Lung microvascular endothelial cell (primary cell): ENCODE data around the gene NLGN2. TPM values are rescaled to one million over a fixed set of nuclear protein-coding genes. Genes with fewer than 3 reads are reported as not detected.

ENCODE experiments used
- DNase-seq, 2 donors: peaks; one replicate each; pipeline versions ENCODE4 v3.0.0 to v3.0.0-alpha.2; 2010; ENCODE audit warnings: low read depth in 2 of 2
- total RNA-seq: library from RNA; depleted of rRNA; stranded (reverse); fragments of >200 nt; gene quantifications from 2 replicates; pipeline ENCODE4 v1.2.1, GENCODE V29; 2014

Gene NLGN2
- total RNA-seq, 1 donor from 2014 or later: 1.2 TPM

DNA sequence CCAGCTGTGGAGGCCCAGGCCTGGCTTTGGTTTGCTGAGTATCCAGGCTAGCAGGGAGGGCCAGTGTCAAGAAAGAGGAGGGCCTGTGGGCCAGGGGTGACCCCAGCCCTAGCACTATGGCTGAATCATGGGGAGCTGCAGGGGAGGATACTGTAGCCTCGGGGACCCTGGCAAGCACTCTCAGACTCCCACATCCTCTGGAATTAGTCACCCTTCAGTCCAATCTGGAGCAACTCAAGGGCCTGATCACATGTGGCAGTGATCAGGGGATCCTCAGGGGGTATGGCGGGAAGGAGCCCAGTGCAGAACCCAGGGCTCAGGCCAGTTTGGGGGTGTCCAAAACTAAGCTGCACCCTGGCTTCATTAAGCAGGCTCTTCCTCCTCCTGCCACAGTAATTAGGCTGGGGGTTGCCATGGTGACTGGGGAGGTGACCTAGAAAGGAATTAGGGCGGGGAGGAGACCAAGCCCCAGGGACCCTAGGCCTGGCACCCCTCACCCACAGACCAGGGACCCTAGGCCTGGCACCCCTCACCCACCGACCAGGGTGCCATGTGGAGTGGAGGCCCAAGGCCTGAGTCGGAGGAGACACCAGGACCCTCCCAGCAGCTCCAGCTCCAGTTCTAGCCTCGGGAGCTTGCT, 5.8 kb downstream of the NLGN2 start:
- no peak for DNase-seq

DNA sequence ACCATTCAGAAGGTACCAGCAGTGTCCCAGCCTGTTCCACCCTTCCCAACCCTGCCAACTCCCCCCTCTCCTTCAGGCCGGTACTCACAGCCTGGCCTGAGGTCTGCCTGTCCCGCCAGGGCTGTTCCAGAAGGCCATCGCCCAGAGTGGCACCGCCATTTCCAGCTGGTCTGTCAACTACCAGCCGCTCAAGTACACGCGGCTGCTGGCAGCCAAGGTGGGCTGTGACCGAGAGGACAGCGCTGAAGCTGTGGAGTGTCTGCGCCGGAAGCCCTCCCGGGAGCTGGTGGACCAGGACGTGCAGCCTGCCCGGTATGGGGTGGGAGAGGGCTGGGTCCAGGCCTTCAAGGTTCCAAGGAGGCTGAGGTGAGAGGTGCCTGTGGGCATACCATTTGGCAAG, 7.2 kb downstream of the NLGN2 start:
- no peak for DNase-seq

DNA sequence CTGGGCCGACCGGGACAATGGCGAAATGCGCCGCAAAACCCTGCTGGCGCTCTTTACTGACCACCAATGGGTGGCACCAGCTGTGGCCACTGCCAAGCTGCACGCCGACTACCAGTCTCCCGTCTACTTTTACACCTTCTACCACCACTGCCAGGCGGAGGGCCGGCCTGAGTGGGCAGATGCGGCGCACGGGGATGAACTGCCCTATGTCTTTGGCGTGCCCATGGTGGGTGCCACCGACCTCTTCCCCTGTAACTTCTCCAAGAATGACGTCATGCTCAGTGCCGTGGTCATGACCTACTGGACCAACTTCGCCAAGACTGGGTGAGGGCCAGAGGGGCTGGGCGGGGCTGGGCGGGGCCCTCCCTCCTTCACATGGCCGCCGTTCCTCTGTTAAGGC, 8.1 kb downstream of the NLGN2 start:
- DNase-seq: no peak

DNA sequence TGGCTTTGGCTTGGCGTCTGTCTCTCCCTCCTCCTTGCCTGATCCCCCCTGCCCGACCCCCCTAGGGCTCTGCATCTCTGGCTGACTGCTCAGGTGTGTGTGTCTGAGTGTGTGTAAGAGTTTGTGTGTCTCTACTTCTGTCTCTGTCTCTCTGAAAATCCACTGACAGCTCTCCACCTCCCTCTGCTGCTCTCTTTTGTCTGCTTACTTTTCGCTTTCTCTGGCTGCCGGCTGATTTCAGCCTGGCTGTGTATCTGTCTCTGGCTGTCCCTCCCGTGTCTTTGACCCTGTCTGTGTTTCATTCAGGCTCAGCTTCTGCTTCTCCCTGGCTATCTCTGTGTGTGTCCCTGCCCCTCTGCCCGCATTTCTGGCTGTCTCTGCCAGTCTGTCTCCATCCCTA, 8.7 kb downstream of the NLGN2 start:
- no peak for DNase-seq

DNA sequence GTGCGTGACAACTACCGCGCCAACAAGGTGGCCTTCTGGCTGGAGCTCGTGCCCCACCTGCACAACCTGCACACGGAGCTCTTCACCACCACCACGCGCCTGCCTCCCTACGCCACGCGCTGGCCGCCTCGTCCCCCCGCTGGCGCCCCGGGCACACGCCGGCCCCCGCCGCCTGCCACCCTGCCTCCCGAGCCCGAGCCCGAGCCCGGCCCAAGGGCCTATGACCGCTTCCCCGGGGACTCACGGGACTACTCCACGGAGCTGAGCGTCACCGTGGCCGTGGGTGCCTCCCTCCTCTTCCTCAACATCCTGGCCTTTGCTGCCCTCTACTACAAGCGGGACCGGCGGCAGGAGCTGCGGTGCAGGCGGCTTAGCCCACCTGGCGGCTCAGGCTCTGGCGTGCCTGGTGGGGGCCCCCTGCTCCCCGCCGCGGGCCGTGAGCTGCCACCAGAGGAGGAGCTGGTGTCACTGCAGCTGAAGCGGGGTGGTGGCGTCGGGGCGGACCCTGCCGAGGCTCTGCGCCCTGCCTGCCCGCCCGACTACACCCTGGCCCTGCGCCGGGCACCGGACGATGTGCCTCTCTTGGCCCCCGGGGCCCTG, 9.5 kb downstream of the NLGN2 start:
- no peak for DNase-seq

DNA sequence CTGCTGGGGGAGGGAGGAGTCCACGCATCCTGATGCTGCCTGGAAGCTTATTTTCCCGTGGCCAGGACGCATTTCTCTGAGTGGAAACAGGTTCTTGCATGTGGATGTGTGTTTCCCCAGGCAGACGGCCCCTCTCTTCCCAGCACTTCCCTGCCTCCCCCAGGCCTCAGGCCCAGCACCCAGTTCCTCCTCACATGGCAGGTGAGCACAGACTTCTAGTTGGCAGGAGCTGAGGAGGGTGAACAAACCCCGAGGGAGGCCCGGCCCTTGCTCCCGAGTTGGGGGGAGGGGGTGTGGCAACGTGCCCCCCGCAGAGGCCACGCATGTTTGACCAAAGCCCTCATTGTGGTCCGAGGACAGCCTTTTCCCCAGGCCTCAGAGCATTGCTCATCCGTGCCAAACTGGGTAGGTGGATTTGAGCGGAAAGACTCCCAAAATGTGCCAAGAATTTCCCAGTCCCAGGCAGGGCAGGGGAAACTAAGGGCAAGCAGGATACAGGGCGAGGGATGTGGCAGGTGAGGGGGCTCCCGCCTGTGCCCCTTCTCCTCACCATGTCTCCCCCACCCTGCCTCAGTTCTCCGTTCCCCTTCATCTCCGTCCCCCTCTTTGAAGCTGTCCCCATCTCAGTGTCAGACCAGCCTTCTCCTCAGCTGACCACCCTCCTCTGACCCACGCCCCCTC, 11.0 kb downstream of the NLGN2 start:
- DNase-seq: no peak

DNA sequence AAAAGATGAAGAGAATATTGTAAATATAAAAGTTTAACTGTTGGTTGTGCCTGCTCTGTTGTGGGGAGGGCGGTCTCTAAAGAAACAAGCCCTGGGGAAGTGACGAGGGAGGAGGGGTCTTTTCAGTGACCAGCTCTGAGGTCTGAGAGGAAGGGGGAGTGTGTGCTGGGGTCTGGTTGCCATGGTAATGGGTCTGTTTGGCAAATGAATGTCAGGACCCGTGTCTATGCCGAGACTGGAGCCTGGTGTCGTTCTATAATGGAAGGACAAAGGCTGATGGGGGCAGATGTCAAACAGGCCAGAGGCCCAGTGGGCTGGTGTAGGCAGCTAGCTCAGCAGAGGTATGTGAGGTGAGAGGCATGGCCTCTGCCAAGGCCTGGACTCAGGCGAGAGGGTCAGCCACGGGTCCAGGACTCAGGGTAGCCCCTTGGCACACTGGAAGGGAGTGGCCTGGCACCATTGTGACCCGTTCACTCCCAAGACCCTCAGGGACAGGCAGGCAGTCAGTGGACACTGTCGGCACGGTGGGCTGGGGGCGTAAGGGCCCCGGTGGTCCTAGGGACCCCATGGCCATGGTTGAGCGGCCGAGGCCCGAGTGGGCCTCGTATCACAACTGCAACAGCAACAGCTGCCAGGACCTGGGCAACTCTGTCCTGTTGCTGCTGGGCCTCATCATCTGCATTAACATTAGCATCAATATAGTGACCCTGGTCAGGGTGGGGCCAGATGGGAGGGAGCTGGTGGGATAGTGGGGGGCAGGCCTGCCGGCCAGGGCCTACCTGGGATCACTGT, 12.4 kb downstream of the NLGN2 start, which contains the start of gene SPEM1:
SPEM1 (plus strand) TSS at position 506 of the 792 bp plus-strand sequence; CDS start at position 567, 61 bp downstream.
- no peak for DNase-seq

DNA sequence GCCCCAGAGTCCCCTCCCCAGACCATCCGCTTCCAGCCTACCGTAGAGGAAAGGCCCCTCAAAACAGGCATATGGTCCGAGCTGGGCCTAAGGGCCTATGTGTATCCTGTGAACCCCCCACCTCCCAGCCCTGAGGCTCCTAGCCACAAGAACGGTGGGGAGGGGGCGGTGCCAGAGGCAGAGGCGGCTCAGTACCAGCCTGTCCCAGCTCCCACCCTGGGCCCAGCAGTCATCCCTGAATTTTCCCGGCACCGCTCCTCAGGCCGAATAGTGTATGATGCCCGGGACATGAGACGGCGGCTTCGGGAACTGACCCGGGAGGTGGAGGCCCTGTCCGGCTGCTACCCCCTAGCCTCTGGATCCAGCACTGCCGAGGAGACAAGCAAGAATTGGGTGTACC, 13.5 kb downstream of the NLGN2 start:
- no peak for DNase-seq

DNA sequence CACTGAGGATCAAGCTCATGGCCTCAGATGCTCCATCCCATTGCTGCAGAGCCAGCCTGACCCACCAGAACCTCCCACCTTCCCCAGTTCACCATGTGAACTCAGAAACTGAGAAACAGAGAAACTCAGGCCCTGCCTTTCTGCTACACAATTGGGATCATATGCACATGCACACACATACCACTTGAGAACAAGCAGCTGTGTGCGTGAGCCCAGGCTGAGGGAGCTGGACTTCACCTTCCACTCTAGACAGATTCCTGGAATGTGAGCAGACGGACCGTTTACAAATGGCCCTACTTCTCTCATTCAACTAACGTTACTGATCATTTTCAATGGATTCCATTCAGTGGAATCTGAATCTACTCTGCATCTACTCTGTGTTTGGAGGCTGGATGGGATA, 16.0 kb downstream of the NLGN2 start:
- no peak for DNase-seq

DNA sequence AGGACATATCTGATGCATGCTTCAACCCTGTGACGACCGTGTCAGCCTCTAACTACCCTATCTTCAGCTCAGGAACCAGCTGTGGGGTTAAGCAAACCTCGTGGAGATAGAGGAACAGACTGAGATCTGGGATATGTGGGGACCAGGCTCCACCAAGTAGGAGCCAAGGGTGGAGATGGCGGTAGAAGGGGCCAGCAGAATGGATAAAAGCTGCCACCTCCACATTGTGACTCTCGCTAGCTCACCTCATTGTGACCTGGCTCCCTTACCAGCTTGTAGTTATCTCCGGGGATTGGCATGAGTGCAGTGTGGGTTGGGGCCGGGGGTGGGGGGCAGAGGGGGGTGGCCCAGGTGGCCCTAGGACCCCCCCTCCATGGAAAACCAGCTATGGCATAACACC, 17.7 kb downstream of the NLGN2 start, which contains the start of gene SPEM2:
SPEM2 (plus strand) TSS at position 301 of the 400 bp plus-strand sequence; CDS start at position 374, 73 bp downstream.
- no peak for DNase-seq

DNA sequence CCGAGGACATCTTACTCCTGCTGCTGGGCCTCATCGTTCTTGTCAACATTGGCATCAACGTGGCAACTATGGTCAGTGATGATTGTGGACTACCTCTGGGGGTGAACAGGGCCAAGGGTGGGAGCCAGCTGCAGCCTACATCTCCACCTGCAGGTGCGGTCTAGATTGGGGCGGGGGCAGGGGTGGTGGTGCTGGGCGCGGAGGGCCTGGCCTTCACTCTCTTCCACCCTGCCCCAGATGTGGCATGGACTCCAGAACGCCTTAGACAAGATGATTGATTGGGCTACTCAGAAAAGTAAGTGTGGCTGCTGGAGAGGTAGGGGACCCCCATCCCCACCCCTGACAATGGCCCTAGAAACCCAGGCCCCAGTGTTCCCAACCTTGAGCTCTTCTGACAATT, 18.1 kb downstream of the NLGN2 start:
- no peak for DNase-seq

DNA sequence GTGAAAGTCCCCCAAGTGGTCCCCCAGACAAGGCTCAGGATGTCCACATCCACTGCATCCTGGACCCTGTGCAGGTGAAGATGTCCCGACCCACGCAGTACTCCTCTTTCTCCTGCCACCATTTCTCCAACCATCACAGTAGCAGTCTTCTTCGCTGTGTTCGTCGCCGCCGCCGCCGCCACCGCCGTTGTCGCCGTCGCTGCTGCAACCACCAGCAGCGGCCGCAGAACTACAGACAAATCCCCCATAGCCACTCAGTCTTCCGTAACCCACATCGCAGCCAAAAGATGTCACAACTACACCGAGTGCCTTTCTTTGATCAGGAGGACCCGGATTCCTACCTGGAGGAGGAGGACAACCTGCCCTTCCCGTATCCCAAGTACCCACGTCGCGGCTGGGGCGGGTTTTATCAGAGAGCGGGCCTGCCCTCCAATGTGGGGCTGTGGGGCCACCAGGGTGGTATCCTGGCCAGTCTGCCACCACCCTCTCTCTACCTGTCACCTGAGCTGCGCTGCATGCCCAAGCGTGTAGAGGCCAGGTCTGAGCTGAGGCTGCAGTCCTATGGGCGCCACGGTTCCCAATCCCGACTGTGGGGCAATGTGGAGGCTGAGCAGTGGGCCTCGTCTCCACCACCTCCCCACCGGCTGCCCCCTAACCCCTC, 18.7 kb downstream of the NLGN2 start:
- DNase-seq: no peak

DNA sequence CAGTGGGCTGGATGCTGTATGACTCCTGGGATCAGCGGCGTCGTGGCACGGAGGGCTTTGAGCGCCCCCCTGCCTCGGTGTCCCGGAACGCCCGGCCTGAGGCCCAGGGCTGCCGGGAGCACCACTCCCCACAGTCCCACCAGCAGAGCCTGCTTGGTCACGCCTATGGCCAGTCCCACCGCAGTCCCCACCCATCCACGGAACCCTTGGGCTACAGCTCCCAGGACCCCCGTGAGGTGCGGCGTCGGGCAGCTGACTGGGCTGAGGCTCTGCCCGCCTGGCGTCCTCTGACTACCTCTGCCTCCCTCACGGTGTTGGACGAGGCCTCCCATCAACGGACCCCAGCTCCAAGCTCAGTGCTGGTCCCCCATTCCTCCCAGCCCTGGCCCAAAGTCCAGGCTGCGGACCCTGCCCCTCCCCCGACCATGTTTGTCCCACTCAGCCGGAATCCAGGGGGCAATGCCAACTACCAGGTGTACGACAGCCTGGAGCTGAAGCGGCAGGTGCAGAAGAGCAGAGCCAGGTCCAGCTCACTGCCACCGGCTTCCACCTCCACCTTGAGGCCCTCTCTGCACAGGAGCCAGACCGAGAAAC, 19.3 kb downstream of the NLGN2 start:
- no peak for DNase-seq

DNA sequence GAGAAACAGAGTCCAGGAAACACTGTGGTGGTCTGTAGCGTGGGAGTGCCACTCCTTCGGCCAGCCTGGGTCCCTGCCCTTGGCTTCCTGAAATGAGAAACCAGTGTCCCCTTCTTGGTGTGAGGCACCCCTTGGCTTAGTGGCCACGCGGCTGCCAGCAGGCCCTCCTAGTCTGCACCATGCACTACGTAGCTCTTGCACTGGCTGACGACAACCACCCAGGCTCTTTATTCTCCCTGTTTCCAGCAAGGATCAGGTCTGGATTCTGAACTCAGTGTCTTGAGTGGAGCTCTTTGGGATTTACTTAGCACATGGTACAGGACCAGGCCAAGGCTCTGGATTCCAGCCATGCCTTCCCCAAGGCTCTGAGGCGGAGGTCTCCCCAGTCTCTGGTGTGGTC, 19.9 kb downstream of the NLGN2 start:
- no peak for DNase-seq

DNA sequence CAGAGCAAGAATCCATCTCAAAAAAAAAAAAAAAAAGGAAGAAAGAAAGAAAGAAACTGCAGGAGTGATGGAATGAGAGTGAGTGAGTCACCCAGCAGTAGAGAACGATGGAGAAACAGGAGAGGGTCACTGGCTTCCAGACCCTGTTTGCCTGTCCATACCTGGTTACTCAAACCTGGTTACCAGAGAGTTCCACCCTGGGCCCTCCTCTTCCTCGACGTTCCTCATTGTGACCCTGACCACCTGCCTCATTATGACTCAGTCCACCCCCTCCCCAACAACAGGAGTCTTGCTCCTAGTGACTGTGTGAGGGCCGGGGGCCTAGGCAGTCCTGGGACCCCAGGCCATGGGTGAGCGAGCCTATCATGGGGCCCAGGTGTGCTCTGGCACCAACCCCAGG, 20.9 kb downstream of the NLGN2 start, which contains the start of gene SPEM3:
SPEM3 (plus strand) TSS at position 301 of the 400 bp plus-strand sequence; CDS start at position 347, 46 bp downstream.
- no peak for DNase-seq

DNA sequence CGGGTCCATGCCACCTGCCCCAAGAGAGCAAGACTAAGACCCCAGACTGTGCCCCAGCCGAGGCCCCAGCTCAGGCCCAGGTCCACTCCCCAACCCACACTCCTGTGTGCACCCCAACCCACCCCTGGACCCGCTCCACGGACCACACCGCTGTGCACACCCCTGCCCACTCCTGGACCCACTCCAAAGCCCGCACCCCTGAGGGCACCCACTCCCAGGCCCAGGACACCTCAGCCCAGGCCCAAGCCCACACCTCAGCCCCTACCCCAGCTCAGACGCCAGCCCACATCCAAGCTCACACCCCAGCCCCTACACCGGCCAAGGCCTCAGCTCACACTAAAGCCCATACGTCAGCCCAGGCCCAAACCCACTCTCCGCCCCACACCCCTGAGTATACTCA, 22.1 kb downstream of the NLGN2 start:
- no peak for DNase-seq

DNA sequence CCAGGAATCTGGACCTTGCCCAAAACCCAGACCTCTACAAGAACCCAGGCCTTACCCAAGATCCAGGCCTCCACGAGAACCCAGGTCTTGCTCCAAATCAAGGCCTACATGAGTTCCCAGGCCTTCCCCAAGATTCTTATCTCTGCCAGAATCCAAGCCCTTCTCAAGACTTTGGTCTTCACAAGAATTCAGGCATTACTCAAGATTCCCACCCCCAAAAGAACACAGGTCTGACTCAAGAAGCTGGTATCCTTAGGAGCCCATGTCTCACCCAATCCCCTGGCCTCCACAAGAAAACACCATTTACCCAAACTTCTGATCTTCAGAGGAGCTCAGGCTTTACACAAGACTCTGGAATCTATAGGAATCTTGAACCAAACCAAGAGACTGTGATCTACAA, 23.6 kb downstream of the NLGN2 start:
- DNase-seq: no peak

DNA sequence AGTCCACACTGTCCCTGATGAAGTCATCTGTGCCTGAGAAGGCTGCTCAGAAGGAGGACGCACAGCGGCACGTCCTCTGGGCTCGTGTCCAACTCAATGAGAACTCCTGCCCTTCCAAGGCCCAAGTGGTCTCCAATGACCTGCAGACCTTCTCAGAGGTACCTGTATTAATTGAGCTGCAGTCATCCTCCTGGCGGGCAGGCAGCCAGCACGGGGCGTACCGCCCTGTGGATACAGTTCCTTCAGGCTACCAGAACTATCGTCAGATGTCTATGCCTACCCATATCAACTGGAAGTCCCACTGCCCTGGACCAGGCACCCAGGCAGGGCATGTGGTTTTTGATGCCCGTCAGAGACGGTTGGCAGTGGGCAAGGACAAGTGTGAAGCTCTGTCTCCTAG, 24.7 kb downstream of the NLGN2 start:
- no peak for DNase-seq

DNA sequence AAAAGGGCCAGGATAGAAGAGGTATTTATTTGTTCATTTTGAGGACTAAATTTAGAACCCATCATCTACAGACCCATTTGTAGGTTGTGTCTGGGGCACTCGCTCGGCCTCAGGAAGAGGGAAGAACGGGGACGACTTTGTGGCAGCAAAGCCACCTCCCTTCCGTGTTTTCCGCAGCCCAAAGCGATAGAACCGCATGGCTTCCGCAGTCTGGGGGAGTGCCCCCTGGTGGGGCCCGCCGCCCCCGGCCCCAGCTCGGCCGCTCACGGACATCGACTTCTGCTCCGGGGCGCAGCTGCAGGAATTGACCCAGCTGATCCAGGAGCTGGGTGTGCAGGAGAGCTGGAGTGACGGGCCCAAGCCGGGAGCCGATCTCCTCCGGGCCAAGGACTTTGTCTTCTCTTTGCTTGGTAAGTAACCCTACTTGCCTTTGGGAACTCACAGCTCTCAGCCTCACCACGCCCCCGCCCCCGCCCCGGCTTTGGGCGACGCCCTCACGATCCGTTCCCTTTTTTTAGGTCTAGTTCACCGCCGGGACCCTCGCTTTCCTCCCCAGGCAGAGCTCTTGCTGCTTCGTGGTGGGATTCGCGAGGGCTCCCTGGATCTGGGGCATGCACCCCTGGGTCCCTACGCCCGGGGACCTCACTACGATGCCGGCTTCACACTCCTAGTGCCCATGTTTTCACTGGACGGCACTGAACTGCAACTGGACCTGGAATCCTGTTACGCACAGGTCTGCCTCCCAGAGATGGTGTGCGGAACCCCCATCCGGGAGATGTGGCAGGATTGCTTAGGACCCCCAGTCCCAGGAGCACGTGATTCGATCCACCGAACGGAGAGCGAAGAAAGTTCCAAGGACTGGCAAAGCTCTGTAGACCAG, 28.3 kb downstream of the NLGN2 start:
- peak; percentile 29 to 53 for DNase-seq
